ENCODE results near the gene OPRM1.

The OPRM1 gene

DNA sequence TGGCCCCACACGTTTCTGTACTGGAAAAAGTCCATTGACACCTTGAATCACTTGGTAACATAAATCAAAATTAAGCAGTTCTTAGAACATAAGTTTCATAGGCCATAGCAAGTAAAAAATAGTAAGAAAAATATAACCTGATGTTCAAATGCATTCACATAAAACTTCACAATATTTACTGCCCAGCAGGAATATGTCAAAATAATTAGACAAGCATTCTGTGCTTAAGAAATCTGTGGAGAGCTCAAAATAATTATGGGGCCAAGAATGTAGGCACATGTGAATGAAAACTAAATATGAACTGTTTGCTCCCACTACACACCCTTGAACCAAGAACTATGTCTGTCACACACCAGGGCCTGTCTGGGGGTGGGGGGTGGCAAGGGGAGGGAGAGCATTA is 246.8 kb downstream of the OPRM1 start:
- DNase-seq, result no peak

- DNase-seq, result no peak
Observed at GRCh38 chr6:154289818-154290508, 250.9 kb downstream of the OPRM1 start.

DNA sequence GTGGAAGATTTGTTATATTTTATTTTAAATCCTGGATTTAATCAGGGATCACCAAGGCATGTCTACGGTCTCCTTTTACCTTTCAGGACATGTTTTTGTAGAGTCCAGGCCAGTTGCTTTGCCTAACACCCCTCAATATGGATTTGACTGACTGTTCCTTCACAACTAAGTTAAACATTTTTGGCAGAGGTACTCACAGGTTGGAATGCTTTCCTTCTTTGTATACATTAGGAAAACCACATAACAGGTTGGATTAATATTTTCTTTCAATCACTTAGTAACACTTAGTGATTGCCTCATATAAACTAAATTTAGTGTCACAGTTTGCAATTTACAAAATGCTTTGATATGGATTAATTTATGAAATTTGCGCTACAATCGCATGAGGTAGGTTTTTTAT is 253.0 kb downstream of the OPRM1 start:
- no peak for DNase-seq

DNA sequence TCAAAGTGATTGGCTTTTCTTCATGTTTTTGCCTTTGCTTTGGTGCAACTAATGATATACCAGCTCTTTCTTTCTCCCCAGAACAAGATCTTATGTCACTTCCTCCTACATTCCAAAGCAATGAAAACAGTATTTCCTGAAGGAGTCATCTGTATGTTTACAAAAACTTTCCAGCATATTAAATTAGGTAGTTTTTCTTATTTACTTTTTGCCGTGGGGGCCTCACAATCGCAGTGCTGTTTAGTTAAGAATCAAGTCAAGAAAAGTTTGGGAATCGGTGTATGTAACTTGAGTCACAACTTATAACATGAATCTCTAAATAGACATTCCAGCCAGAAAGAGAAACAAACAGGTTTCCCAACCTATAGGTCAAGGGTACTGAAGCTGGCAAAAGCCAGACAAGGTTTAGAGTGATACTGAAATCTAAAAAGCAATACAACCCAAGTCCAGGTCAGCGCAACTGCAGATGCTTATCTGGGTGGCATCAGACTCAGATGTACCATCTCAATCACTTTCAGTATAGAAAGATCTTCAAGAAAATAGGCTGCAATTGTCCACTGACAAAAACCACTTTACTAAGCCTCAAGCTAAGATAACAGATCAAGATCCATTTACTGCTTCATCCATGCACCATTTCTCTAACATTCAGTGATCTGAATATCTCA is 253.9 kb downstream of the OPRM1 start:
- DNase-seq, result peak; percentile 54

DNA sequence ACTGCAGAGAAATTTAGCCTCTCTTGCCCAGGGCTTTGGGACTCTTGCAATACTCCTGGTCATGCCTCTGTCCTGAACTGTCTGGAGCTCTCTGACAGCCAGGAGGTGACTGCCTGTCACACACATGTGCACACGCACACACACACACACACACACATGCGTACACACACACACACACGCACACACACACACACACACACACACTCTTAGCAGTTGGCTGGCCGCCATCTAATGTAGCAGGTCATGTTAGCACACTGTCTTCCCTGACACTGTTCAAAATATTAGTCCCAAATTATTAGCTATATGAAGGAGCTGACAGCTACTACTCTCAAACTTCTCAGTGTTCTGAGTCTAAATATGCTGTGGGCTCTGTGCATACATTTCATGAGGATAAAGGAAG is 256.7 kb downstream of the OPRM1 start:
- no peak for DNase-seq
